RPMI7951 (cell line): Measurements from ENCODE around the gene CDK12. TPM values are rescaled to one million over a fixed set of nuclear protein-coding genes. Genes with fewer than 3 reads are reported as not detected.

Source experiments
- DNase-seq: peaks from one replicate; pipeline ENCODE4 v3.0.0-alpha.2; 2012; ENCODE audit warnings: low read depth
- total RNA-seq: library from RNA; depleted of rRNA; stranded (reverse); fragments of >200 nt; shearing (Covaris generic); gene quantifications from 2 replicates; pipeline ENCODE4 v1.2.3, GENCODE V29; 2014; rRNA removed

Gene CDK12
- total RNA-seq, 1 experiment from 2014 or later, result 15.6 TPM

DNA sequence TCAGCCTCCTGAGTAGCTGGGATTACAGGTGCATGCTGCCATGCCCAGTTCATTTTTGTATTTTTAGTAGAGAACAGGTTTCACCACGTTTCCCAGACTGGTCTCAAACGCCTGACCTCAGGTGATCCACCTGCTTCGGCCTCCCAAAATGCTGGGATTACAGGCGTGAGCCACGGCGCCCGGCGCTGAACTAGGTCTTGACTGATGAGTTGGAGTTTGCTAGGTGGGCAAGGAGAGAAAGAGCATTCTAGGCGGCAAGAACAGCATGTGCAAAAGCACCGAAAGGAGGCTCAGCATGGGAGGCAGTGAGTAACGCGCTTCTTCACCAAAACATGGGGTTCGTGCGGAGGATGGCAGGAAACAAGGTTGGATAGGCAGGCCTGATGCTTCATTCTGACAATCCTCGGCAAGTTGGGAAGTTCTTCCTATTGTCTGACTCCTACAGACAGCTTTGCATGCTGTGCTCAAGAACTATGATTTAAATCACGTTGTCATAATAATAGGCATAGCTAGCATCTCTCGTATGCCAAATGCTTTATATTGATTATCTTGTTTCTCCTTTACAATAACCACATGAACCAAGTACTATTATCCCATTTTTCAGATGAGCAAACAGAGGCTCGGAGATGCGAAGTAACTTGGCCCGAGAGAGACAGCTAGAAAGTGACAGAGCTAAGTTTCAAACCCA is 119.9 kb downstream of the CDK12 start:
- no peak for DNase-seq

DNA sequence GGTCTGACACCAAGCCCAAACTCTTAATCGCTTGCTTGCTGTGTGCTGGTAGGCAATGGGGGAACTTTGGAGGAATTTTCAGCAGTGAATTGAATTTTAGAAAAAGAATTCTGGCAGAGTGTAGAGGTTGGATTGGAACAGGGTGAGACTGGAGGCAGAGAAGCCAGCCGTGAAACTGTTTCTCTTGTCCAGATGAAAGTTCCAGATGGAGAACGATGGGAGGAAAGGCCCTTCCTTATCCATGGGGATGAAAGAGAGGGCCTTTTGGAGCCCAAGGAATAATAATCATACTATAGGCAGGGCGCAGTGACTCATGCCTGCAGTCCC is 120.4 kb downstream of the CDK12 start:
- DNase-seq, result no peak

DNA sequence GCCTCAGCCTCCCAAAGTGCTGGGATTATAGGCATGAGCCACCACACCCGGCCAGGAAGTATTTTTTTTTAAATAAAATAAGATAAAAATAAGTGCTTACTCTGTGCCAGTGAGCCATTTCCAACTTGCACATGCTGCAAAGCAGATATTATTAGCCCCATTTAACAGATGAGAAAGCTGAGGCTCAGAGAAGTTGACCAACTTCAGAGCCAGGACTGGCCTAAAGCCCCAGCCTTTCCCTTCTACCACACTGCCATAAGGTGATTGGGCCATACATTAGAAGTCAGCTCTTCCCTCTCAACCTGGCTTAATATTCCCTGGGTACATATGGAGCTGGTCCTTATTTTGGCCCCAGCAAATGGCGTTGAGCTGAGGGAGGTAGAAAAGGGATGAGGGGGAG is 121.4 kb downstream of the CDK12 start:
- DNase-seq, result no peak

Other genes with a start within 250 kb of the CDK12 start
- gene STAC2, start 235.5 kb upstream of the CDK12 start, total RNA-seq, result 0.10 and 0.12 TPM in 2 replicates
- 6.1 and 7.1 TPM in 2 replicates for gene FBXL20, start 59.9 kb upstream of the CDK12 start, total RNA-seq
- gene MED1, start 10.2 kb upstream of the CDK12 start, total RNA-seq, result 12.7 and 20.9 TPM in 2 replicates
- not detected in 2 replicates for gene NEUROD2, start 146.4 kb downstream of the CDK12 start, total RNA-seq
- gene PPP1R1B, start 165.5 kb downstream of the CDK12 start, total RNA-seq, result 0.48 TPM in 1 of 2 replicates, not detected in the other
- 24.4 and 26.0 TPM in 2 replicates for gene STARD3, start 175.7 kb downstream of the CDK12 start, total RNA-seq
- gene TCAP, start 203.9 kb downstream of the CDK12 start, total RNA-seq, result 0.24 and 0.39 TPM in 2 replicates
- 0.68 TPM in 1 of 2 replicates, not detected in the other for gene PNMT, start 207.0 kb downstream of the CDK12 start, total RNA-seq
- 4.0 and 7.9 TPM in 2 replicates for gene PGAP3, start 226.6 kb downstream of the CDK12 start, total RNA-seq
- 11.2 and 11.5 TPM in 2 replicates for gene ERBB2, start 238.6 kb downstream of the CDK12 start, total RNA-seq